ENCODE measurements around the gene CD109. TPM values are rescaled to one million over a fixed set of nuclear protein-coding genes. Genes with fewer than 3 reads are reported as not detected.
"Not testable (repeated sequence)": the region's sequence is repeated elsewhere in the genome, so short reads cannot be mapped to it uniquely, and the experiment has no call there.

The CD109 gene
- total and polyA plus RNA-seq, 10 donors: 0.17 to 6.9 (median 3.8) TPM

DNA sequence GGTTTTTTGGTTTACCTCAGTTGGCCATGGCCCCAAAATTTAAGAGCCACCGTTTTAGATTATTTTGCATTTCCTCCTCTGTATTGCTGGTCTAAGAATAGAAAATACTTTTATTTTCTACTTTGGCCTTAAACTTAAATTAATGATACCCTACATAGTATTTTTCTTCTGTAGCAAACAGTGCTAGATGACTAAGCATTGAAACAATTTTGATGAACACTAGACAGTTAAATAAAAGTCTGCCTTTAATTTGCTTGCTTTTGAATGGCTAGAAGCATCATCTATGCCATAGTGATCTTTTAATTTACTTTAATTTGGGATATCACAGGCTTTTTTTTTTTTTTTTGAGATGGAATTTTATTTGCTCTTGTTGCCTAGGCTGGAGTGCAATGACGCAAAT, 106.4 kb downstream of the CD109 start:
- H3K36me3 ChIP-seq: no peaks in the 10 kb centered on the region
- WGBS, 5 donors: 63 to 74% (median 69%) methylated on average over 2 of the region's 2 CpGs
- no peak overlapping the region for H3K4me3 ChIP-seq
- no peak for DNase-seq
- TF ChIP-seq CTCF (IDR thresholded peaks at IDR 0.05 in 8 of 11, conservative IDR thresholded peaks at IDR 0.05 in 3 of 11) (no peak), POLR2A (IDR thresholded peaks at IDR 0.05) (no peak), POLR2AphosphoS5 (IDR thresholded peaks at IDR 0.05) (no peak)
- no peaks in the 10 kb centered on the region for H3K27me3 ChIP-seq (replicated peaks in 1 of 7)
- H3K4me1 ChIP-seq: no peaks in the 10 kb centered on the region
- intact Hi-C loops (cut with DNase I; ENCODE audit: low total_unique reads): no loop called here
- H3K9me3 ChIP-seq: no peaks in the 10 kb centered on the region
- no peak overlapping the region for H3K27ac ChIP-seq

GRCh38 chr6:73803562-73804241, 107.7 kb downstream of the CD109 start:
- H3K27me3 ChIP-seq (replicated peaks in 1 of 7): no peaks in the 10 kb centered on the region
- H3K9me3 ChIP-seq: no peaks in the 10 kb centered on the region
- no peaks in the 10 kb centered on the region for H3K4me1 ChIP-seq
- 58 to 74% (median 64%) methylated on average over 5 of the region's 5 CpGs for WGBS, 5 donors
- no peak overlapping the region for H3K4me3 ChIP-seq
- no peak for TF ChIP-seq POLR2AphosphoS5 (IDR thresholded peaks at IDR 0.05)
- peak in 1 of 11 experiments; percentile 31 for TF ChIP-seq CTCF (IDR thresholded peaks at IDR 0.05 in 8 of 11, conservative IDR thresholded peaks at IDR 0.05 in 3 of 11)
- H3K36me3 ChIP-seq: no peaks in the 10 kb centered on the region
- no peak overlapping the region for H3K27ac ChIP-seq
- intact Hi-C loops (cut with DNase I; ENCODE audit: low total_unique reads): no loop called here
- no peak for DNase-seq

DNA sequence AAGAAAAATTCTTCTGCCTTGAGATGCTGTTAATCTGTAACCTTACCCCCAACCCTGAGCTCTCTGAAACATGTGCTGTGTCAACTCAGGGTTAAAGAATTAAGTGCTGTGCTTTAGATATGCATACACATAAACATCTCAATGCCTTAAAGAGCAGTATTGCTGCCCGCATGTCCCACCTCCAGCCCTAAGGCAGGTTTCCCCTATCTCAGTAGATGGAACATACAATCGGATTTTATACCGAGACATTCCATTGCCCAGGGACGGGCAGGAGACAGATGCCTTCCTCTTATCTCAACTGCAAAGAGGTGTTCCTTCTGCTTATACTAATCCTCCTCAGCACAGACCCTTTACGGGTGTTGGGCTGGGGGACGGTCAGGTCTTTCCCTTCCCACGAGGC, 109.2 kb downstream of the CD109 start:
- H3K9me3 ChIP-seq; intact Hi-C loops (cut with DNase I; ENCODE audit: low total_unique reads): not testable (repeated sequence)
- WGBS, 5 donors: 87 to 100% (median 95%) methylated on average over 7 of the region's 7 CpGs

GRCh38 chr6:73805982-73806381, 110.0 kb downstream of the CD109 start:
- H3K4me3 ChIP-seq; H3K9me3 ChIP-seq; H3K4me1 ChIP-seq; DNase-seq; intact Hi-C loops (cut with DNase I; ENCODE audit: low total_unique reads); H3K27me3 ChIP-seq (replicated peaks in 1 of 7); H3K36me3 ChIP-seq; H3K27ac ChIP-seq: not testable (repeated sequence)
- WGBS, 5 donors: 90 to 100% (median 93%) methylated on average over 2 to 3 of the region's 4 CpGs

More for the DNA sequence above, 109.2 kb downstream of the CD109 start:
- not testable (repeated sequence) for H3K4me3 ChIP-seq; DNase-seq; H3K36me3 ChIP-seq; H3K4me1 ChIP-seq; H3K27ac ChIP-seq; H3K27me3 ChIP-seq (replicated peaks in 1 of 7)

DNA sequence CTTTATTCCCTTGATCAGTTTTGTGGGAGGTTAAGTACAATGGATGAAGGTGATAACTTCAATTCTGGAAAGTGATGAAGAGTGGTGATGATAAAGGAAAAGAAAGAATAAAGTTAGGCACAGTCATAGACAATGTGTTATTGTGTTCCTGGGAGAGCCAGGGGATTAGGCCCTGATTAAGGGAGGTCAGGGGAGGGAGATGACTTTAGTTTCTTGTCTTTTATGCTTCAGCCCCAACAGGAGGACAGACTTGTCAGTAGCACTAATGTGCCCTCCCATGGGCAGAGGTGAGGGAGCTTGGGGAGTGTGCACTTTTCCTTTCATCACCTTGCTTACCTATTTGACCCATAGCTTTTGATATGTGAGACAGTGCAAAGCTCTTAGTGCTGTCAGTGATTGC, 115.7 kb downstream of the CD109 start:
- Histone ChIP-seq H3K9me3 (no peaks in the 10 kb centered on the region), H3K36me3 (no peaks in the 10 kb centered on the region), H3K4me1 (no peaks in the 10 kb centered on the region), H3K27ac (no peak overlapping the region), H3K4me3 (no peak overlapping the region), H3K27me3 (replicated peaks in 1 of 7) (no peaks in the 10 kb centered on the region)
- no peak for DNase-seq
- intact Hi-C loops (cut with DNase I; ENCODE audit: low total_unique reads): no loop called here
- TF ChIP-seq POLR2AphosphoS5 (IDR thresholded peaks at IDR 0.05) (no peak), POLR2A (IDR thresholded peaks at IDR 0.05) (no peak), CTCF (IDR thresholded peaks at IDR 0.05 in 8 of 11, conservative IDR thresholded peaks at IDR 0.05 in 3 of 11) (no peak)
